K562 (cell line): ENCODE results near the gene SETD1B. TPM values are rescaled to one million over a fixed set of nuclear protein-coding genes. Genes with fewer than 3 reads are reported as not detected.

ENCODE experiments used
- BACH1 ChIP-seq: fragments of 200-800 bp; sonication (Bioruptor generic); IDR thresholded peaks from 2 replicates; pipeline ENCODE4 v1.6.1; 2016; ENCODE audit warnings: missing genetic modification characterization, missing compliant biosample characterization
- CAMTA2 ChIP-seq: fragments of 250-450 bp; sonication (Bioruptor Pico); conservative IDR thresholded peaks from 2 replicates; pipeline ENCODE4 v1.5.1; 2022
- CHD4 ChIP-seq: fragments of 200-600 bp; sonication (generic); IDR thresholded peaks from 3 replicates; pipeline ENCODE4 v1.6.1; 2012; ENCODE audit warnings: low read depth, mild to moderate bottlenecking, mixed read lengths, low read length, inconsistent platforms; ENCODE audit not compliant: insufficient read depth, insufficient replicate concordance, poor library complexity, severe bottlenecking
- ESRRB ChIP-seq: fragments of 250-450 bp; sonication (Bioruptor Pico); IDR thresholded peaks from 2 replicates; pipeline ENCODE4 v1.5.0; 2020; ENCODE audit warnings: mild to moderate bottlenecking, moderate library complexity, borderline replicate concordance
- FOXA3 ChIP-seq, 2 experiments: fragments of 450-650 bp in 1 of 2; sonication (generic) in 1 of 2; formaldehyde crosslinking; IDR thresholded peaks in 1 of 2; conservative IDR thresholded peaks in 1 of 2; 2 replicates each; pipeline versions ENCODE4 v1.4.0 to v1.8.0; 2020 to 2022; ENCODE audit warnings: mild to moderate bottlenecking in 2 of 2, missing genetic modification reagents in 1 of 2
- FOXJ2 ChIP-seq: fragments of 200-800 bp; sonication (Bioruptor generic); IDR thresholded peaks from 2 replicates; pipeline ENCODE4 v1.6.1; 2016; ENCODE audit warnings: missing genetic modification characterization, missing compliant biosample characterization
- KLF13 ChIP-seq: fragments of 450-650 bp; IDR thresholded peaks from 2 replicates; pipeline ENCODE4 v1.6.1; 2016; ENCODE audit warnings: missing genetic modification characterization, low read depth, mild to moderate bottlenecking, missing compliant biosample characterization, moderate library complexity, borderline replicate concordance
- MED1 ChIP-seq: sonication (generic); formaldehyde crosslinking; IDR thresholded peaks from 2 replicates; pipeline ENCODE4 v1.8.1; 2023; ENCODE audit warnings: missing genetic modification reagents, borderline replicate concordance
- MEF2A ChIP-seq: IDR thresholded peaks from 2 replicates; pipeline ENCODE4 v1.6.1; 2011; ENCODE audit warnings: low read depth, mild to moderate bottlenecking, low read length, moderate library complexity; ENCODE audit not compliant: control insufficient read depth
- MYNN ChIP-seq, 2 experiments: sonication (generic); formaldehyde crosslinking in 1 of 2; IDR thresholded peaks; 2 replicates each; pipeline versions ENCODE4 v1.5.0 to v1.6.1; 2016 to 2020; ENCODE audit warnings: antibody characterized with exemption in 1 of 2, missing genetic modification reagents in 1 of 2
- NCOA2 ChIP-seq, 2 experiments: fragments of 450-650 bp; IDR thresholded peaks; 2 replicates each; pipeline ENCODE4 v1.6.1; 2018; ENCODE audit warnings: mild to moderate bottlenecking in 2 of 2, moderate library complexity in 1 of 2; ENCODE audit not compliant: partially characterized antibody in 2 of 2
- NEUROD1 ChIP-seq: fragments of 150-350 bp; IDR thresholded peaks from 2 replicates; pipeline ENCODE4 v1.6.1; 2014; ENCODE audit warnings: borderline replicate concordance, low read length, low read depth; ENCODE audit not compliant: partially characterized antibody
- SMARCA5 ChIP-seq: fragments of 450-650 bp; IDR thresholded peaks from 2 replicates; pipeline ENCODE4 v1.6.1; 2016
- SMARCC2 ChIP-seq: fragments of 450-650 bp; IDR thresholded peaks from 2 replicates; pipeline ENCODE4 v1.6.1; 2017; ENCODE audit warnings: antibody characterized with exemption, moderate library complexity, mild to moderate bottlenecking, low read depth
- THRA ChIP-seq: fragments of 450-650 bp; IDR thresholded peaks from 2 replicates; pipeline ENCODE4 v1.6.1; 2017; ENCODE audit warnings: mild to moderate bottlenecking, moderate library complexity
- TSC22D4 ChIP-seq: fragments of 450-650 bp; IDR thresholded peaks from 2 replicates; pipeline ENCODE4 v1.6.1; 2016; ENCODE audit warnings: missing genetic modification characterization, missing biosample characterization, control low read depth
- ZKSCAN8 ChIP-seq: fragments of 200-800 bp; sonication (Bioruptor generic); IDR thresholded peaks from 2 replicates; pipeline ENCODE4 v1.6.1; 2016; ENCODE audit warnings: missing genetic modification characterization, missing compliant biosample characterization
- polyA plus RNA-seq, 8 experiments: library from polyadenylated mRNA; depleted of rRNA in 4 of 8; stranded (reverse) in 5 of 8; unstranded in 3 of 8; fragments of >200 nt; fragmentation: Nextera tagmentation in 2 of 8; fragmentation: Illumina TruSeq in 1 of 8; extraction: Ambion mirVana in 2 of 8; extraction: Trizol in 1 of 8; gene quantifications; 2 replicates each; pipeline versions ENCODE4 v1.2.1 to v1.2.3, GENCODE V29; 2011 to 2014; ENCODE audit warnings: inconsistent platforms in 1 of 8, missing spikeins in 1 of 8
- total RNA-seq, 7 experiments: library from RNA; depleted of rRNA in 6 of 7; stranded (reverse); fragments of >200 nt in 6 of 7; fragmentation: Illumina TruSeq in 2 of 7; extraction: Trizol in 2 of 7; gene quantifications; 2 replicates each; pipeline versions ENCODE4 v1.2.1 to v1.2.3, GENCODE V29; 2011 to 2021; ENCODE audit warnings: low replicate concordance in 1 of 7
- TF ChIP-seq, protein P1 (sequence below): fragments of 450-650 bp; IDR thresholded peaks from 2 replicates; pipeline ENCODE4 v1.6.1; 2016; ENCODE audit warnings: borderline replicate concordance
- TF ChIP-seq, protein P2 (sequence below): fragments of 250-450 bp; sonication (Bioruptor Pico); IDR thresholded peaks from 2 replicates; pipeline ENCODE4 v1.6.1; 2021; ENCODE audit warnings: mild to moderate bottlenecking
- TF ChIP-seq, protein P3 (sequence below): fragments of 250-450 bp; sonication (Bioruptor Pico); IDR thresholded peaks from 2 replicates; pipeline ENCODE4 v1.8.0; 2021; ENCODE audit warnings: moderate library complexity, mild to moderate bottlenecking, inconsistent platforms

SETD1B gene
- total and polyA plus RNA-seq, 9 of the 15 experiments (the other 6 are each of a cell fraction or from before 2014, with no cell fraction given): 0.48 to 26.6 (median 2.3) TPM

DNA sequence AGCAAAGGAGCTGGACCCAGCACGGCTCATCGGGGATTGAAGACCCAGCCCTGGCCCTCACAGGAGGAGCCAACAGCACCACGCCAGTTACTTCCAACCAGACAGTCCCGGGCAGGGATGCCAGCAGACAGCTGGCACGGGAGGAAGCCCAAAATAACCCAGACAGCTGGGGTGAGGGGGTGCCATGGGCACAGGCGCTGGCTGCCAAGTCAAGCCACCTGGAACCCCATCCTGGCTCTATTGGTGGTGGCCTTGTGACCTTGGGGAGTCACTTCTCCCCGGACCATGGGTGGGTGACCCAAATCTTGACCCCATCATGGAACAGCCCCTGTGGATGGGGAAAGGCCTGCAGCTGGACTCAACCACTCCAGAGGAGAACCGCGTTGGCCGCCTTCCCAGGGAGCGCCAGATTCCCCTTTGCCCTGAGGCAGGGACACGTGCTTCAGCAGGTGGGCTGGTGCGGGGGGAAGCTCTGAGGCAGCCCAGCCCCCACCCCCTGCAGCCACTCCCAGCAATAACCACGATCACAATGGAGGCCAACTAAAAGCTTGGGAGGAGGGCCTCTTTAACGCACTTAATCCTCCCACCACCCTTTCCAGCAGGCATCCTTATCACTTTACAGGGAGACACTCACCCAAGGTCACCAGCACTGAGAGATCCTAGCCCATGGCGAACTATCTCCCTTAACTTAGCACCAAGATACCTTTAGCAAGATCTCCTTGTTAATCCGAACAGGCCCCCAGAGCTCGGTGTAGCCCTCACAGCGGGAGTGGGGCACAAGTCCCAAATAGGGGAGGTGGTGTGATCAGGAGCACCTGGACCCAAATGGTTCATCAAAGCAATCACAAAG lies 5.6 kb upstream of the SETD1B start (continued):
- TF ChIP-seq MYNN (IDR thresholded peaks at IDR 0.05) (0 out of 2 replicates have a peak, but pooled peaks have one; percentile 3), MYNN (CRISPR knock-in tag; IDR thresholded peaks at IDR 0.05) (no peak), TSC22D4 (tag) (no peak), MED1 (no peak), KLF13 (tag) (no peak), NCOA2 (IDR thresholded peaks at IDR 0.05; ENCODE audit: partially characterized antibody in 2 of 2) (no peak), NEUROD1 (no peak), SMARCC2 (no peak), FOXA3 (CRISPR knock-in tag; conservative IDR thresholded peaks at IDR 0.05 in 1 of 2, IDR thresholded peaks at IDR 0.05 in 1 of 2) (no peak), SMARCA5 (no peak), CAMTA2 (CRISPR knock-in tag) (no peak), ESRRB (CRISPR knock-in tag) (no peak), MEF2A (no peak), ZKSCAN8 (no peak), THRA (no peak), FOXJ2 (tag) (no peak), CHD4 (no peak), BACH1 (tag) (no peak)
- TF ChIP-seq, protein P1, sequence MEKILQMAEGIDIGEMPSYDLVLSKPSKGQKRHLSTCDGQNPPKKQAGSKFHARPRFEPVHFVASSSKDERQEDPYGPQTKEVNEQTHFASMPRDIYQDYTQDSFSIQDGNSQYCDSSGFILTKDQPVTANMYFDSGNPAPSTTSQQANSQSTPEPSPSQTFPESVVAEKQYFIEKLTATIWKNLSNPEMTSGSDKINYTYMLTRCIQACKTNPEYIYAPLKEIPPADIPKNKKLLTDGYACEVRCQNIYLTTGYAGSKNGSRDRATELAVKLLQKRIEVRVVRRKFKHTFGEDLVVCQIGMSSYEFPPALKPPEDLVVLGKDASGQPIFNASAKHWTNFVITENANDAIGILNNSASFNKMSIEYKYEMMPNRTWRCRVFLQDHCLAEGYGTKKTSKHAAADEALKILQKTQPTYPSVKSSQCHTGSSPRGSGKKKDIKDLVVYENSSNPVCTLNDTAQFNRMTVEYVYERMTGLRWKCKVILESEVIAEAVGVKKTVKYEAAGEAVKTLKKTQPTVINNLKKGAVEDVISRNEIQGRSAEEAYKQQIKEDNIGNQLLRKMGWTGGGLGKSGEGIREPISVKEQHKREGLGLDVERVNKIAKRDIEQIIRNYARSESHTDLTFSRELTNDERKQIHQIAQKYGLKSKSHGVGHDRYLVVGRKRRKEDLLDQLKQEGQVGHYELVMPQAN: peak; percentile 77
- TF ChIP-seq, protein P2, sequence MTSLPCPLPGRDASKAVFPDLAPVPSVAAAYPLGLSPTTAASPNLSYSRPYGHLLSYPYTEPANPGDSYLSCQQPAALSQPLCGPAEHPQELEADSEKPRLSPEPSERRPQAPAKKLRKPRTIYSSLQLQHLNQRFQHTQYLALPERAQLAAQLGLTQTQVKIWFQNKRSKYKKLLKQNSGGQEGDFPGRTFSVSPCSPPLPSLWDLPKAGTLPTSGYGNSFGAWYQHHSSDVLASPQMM (CRISPR knock-in tag): no peak
- TF ChIP-seq, protein P3, sequence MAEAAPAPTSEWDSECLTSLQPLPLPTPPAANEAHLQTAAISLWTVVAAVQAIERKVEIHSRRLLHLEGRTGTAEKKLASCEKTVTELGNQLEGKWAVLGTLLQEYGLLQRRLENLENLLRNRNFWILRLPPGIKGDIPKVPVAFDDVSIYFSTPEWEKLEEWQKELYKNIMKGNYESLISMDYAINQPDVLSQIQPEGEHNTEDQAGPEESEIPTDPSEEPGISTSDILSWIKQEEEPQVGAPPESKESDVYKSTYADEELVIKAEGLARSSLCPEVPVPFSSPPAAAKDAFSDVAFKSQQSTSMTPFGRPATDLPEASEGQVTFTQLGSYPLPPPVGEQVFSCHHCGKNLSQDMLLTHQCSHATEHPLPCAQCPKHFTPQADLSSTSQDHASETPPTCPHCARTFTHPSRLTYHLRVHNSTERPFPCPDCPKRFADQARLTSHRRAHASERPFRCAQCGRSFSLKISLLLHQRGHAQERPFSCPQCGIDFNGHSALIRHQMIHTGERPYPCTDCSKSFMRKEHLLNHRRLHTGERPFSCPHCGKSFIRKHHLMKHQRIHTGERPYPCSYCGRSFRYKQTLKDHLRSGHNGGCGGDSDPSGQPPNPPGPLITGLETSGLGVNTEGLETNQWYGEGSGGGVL (CRISPR knock-in tag): no peak
